SIG-M5 treated with dmso at 0.1 percent for 504 hours (cell line): ENCODE measurements around the gene ELP5.
A peak's percentile ranks its signal among the peaks of the same experiment; 100 is the strongest.

ENCODE experiments used
- DNase-seq: peaks from one replicate; lab custom pipeline; 2025; ENCODE audit not compliant: unreplicated experiment; lab: John Stamatoyannopoulos, UW

ELP5 gene, protein sequence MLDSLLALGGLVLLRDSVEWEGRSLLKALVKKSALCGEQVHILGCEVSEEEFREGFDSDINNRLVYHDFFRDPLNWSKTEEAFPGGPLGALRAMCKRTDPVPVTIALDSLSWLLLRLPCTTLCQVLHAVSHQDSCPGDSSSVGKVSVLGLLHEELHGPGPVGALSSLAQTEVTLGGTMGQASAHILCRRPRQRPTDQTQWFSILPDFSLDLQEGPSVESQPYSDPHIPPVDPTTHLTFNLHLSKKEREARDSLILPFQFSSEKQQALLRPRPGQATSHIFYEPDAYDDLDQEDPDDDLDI

DNA sequence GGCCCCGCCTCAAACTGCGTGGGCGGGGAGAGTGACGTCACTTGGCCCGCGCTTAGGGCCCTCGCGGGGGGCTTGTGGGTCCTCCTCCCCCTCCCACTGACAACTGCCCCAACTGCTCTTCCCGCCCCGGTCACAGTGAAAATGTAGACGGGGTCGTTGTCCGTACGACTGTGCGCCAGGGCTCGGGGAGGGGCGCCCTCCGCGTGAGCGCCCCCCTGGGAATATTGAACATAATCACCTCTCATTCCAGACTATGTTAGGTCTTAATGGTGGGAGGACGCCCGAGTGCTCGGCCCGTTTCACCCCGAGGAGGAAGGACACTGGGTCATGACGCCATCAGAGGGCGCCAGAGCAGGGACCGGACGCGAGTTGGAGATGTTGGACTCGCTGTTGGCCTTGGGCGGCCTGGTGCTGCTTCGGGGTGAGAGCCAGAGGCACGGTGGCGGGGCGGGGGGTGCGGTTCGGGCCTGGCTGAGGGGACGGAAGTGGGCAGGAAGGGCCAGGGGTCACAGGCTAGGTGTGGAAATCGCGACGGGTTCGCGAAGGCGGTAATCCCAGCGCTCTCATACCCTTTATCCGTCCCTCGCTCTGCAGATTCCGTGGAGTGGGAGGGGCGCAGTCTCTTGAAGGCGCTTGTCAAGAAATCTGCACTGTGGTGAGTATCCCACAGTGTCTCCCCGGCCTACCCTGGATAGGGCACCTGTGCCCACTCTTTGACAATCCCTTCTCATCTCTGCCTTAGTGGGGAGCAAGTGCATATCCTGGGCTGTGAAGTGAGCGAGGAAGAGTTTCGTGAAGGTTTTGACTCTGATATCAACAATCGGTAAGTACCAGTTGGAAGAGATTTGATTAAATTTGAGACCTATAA is at the start of gene ELP5:
Gene ELP5, plus strand, starts transcription at position 40 of the 868 bp plus-strand sequence. Its CDS starts 336 bp downstream, at position 376.
- peak; percentile 86 for DNase-seq

DNA sequence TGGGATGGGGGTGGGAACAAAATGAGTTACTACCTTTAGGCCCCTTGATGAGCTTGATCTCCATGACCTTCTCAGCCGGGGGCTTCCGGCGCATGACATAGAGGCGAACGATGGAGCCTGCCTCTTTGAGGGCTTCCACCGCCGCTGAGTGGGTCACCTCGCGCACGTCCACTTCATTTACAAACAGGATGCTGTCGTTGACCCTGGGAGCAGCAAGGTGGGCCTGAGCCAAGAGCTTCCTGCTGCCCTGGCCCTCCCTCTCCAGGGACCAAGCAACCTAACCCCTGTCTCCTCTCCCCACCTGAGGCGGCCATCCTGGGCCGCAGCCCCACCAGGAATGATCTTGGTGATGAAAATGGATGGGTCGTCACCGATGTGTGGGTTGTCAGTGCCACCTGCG is 48.6 kb upstream of the ELP5 start:
- DNase-seq: no peak

DNA sequence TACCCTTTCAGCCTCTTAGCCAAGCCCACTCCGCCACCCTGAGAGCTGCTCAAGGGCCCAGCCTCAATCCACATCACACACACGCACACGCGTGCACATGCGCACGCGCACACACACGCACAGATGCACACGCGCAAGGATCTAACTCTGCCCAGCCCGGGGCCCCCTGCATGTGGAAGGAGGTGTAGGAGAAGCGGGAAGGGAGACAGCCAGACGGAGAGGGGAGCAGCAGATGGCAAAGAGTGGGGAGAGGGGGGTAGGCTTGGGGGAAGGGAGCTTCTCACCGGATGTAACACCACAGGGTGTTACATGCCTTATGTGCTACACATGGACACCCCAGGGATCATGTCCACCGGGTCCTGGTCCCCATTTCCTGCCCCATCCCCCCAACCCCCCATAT is 47.7 kb upstream of the ELP5 start:
- no peak for DNase-seq

DNA sequence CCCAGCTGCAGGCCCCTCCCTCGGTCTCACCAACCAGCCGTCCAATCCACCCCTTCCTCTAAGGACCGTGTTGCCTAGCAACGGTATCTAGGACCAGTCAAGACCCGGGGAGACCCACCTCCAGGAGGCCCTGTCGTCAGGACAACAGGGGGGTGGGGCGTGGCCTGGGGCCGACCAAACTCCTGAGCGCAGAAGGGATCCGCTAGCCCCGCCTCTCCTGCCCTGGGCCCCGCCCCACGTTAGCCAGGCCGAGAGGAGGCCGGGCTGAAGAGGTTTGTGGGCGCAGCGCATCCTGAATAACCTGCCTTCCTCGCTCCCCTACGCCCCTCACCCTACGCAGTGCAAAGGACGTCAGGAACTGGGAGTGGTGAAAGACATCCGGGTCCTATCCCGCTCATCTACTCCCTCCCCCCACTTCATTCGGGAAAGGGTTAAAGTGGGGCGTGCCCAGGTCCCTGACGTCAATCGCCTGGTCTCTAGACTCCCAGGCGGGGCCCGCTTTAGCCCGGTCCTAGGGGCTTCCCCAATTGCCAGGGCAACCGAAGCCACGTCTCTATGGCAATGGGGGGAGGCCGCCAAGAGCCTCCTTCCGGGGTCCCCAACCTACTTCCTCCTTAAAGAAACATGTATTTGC is 47.1 kb upstream of the ELP5 start:
- peak; percentile 63 for DNase-seq

DNA sequence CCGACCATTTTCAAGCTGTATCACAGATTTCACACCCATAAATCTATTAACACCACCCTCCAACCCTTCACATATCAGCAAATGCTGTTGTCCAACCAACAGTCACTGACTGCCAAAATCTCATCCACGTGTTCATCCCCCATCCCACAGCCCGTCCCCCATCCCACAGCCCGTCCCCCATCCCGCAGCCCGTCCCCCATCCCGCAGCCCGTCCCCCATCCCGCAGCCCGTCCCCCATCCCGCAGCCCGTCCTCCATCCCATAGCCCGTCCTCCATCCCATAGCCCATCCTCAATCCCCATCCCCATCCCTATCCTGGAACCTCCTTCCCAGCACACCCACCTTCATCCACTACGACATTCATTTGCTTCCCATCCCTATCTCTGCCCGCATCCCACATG is 46.5 kb upstream of the ELP5 start:
- no peak for DNase-seq

DNA sequence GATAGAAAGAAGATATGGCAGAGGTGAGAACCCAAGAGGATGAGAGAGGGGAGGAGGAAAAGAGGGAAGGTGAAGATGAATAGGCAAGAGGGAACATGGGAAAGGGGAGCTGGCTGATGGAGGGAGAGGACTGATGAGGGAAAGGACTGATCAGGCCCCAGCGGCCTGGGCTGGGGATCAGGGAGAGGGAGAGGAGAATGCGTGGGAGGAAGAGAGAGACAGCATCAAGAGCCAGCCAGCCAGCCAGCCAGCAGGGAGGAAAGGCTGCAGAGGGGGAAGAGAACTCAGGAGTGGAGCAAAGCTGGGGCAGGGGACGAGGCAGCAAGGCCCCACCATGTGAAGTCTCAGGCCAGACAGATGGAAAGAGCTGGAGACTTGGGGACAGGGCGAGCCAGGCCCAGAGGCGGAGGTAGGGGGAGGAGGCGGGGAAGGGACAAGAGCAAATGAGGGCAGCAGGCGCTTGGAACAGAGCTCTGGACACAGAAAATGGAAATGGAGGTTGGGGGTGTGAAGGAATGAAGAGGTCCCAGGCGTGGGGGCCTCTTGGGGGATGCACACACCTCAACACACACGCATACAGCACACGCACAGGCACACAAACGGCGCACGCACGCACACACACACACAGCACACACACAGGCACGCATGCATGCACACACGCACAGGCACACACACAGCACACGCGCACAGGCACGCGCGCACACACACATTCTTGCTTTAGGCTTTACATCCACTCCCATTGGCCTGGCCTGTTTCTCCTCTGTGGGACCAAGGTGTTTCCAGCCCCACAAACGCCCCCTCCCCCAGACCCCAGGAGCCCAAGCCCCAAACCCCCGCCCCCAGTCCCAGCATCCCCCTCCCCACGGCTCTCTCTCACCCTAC is 44.7 kb upstream of the ELP5 start:
- DNase-seq: no peak

DNA sequence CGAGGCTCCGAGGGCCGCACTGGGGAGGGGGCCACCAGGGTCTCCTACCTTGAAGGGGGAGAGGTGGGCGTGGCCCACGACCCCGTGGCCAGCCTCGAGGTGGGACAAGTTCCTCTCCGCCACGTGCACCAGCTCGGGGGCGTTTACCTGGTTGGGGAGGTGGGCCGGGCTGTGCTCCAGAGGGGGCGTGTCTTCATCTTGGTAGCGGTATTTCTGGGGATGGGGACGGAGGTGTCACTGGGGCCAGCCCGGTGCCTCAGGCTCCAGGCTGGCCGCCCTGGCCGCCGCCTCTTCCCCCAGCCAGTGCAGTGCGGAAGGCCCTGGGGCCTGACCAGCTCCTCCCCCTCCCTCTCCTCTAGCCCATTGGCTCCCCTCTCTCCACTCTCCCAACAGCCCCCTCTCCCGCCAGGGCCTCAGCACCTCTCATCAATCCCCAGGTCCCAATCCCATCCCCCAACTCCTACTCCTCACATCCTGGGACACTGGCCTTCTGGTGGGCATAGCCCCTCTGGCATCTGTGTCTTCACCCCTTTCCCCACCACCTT is 43.9 kb upstream of the ELP5 start:
- no peak for DNase-seq

DNA sequence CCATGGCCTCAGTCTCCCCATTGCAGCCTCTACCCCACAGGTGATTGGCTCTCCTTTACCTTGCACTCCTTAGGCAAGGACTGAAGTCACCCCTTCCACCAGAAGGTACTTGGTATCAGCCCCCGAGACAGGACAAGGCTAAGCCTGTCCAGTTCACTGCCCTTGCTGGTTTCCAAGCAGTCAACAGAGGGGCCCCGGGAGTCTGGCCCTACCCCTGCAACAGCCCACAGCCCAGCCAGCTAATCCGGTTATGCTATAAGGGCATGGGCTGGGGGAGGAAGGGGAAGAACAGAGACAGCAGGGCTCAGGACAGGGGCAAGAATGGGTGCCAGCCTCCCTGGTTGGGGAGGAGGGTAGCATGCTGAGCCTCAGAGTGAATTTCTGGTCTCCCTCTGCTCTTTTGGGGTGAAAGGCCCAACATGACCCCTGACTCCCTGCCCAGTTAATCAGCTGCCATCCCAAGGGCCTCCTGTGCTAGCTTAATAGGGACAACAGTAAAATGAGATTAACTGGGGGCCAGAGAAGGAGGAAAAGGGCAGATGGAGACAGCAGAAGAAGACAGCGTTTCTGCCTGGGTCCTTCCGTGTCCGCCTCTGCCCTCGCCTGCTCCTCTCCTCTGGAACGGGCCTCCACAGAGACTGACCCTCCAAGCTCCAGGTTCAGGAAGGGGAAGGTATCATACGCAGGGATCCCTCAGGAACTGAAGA is 43.1 kb upstream of the ELP5 start:
- DNase-seq: no peak

DNA sequence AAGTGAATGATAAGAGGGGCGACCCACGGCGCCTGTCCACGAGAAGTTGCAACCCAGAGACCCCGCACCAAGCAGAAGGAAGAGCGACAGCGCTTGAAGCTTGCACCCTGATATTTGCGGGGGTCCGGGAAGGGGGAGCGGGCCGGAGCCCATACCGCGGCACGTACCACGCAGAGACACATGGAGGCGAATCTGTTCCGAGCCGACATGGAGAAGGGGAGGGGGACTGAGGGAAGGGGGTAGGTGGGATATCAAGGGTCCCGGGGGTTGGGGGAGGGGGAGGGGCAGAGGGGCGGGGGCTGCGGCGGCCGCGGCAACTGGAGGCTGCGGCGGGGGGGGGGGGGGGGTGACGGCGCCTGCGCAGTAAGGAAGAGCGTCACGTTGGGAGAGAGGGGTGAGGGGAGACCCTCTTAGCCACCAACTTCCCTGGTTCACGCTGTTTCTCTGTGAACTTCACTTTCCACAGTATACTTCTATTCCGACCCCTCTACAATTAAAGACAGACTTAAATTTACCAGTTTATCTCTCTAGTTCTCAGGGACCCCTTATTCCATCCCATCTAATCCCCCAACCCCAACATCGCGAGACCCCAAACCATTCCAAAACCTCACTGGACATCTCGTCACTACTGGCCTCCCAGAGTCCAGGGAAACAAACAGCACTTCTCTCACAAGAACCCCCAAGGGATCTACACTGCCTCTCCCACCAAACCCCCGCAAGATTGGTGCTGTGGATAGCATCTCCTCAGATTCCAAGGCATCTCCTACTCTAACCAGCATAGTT is 40.3 kb upstream of the ELP5 start:
- DNase-seq: no peak

DNA sequence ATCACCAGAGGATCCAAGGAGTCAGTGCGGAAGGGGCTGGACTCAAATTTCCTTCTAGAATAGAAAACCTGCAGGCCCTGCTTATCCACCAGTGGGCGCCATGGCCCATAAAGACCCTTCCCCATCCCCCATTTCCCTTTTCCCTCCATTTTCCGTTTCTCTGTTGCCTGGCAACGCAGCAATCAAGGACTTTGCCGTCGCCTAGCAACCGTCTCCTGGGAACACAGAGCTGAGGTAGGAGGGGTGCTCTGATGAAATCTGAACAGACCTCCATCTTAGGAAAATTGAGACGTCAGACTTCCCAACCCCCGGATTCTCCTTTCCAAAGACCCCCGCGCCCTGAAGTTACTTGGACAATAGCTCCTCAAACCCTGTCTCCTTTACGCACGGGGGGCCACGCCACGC is 38.1 kb upstream of the ELP5 start:
- peak; percentile 82 for DNase-seq

DNA sequence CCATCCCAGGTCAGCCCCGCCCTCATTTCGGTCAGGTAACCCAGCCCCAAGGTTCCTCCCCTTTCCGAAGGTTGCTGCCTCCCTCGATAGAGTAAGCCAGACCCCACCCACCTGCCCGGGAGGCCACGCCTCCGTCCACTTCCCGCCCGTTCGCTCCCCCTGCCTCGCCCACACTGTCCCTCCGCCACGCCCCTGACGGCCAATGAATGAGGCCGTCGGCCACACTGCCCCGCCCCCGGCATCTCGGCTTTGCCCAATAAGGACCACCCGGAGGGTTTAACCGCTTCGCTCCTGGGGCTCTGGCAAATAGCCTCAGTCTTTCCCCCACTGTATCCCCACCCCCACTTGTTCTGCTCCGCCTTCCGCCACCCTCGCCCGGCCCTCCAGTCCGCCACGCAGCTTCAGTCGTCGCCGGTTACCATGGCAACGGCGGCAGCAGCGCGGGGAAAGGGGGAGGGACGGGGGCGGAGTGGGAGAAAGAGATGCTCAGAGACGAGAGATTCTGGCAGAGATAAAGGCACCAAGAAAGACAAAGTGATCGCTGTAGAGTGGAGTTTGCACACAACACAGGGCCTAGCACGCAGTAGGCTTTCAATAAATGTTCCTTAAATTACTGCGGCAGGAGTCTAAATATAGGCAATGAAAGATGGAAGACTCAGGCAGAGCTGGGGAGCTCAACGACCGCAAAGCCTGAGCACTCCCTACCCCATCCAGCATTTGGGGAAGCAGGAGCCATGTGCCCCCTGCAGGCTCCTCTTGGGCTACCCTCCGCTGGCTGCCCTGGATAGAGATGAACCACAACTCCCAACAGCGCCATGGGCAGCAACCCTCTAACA is 37.5 kb upstream of the ELP5 start:
- peak; percentile 95 for DNase-seq

DNA sequence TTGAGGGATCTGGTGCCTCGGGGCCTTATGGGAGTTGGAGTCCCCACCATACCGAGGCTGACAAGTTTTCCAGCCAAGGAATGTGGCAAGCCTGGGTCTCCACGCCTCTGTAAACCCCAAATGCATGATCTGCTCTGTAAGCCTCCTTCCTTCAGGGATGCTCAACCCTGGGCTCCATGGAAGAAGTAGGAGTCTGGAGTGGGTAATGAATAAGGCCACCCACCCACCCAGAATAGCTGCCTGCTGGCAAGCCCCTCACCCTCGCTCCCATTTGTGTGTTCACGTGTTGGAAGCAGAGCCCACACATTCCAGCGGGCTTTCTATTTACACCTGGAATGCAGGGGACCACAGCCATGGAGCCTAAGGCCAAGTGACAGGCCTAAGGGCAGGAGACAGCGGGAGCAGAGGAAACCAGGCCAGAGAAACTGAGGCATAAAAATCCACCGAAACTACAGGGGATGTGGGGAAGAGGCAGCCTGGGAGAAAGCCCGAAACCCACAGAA is 36.8 kb upstream of the ELP5 start:
- no peak for DNase-seq

DNA sequence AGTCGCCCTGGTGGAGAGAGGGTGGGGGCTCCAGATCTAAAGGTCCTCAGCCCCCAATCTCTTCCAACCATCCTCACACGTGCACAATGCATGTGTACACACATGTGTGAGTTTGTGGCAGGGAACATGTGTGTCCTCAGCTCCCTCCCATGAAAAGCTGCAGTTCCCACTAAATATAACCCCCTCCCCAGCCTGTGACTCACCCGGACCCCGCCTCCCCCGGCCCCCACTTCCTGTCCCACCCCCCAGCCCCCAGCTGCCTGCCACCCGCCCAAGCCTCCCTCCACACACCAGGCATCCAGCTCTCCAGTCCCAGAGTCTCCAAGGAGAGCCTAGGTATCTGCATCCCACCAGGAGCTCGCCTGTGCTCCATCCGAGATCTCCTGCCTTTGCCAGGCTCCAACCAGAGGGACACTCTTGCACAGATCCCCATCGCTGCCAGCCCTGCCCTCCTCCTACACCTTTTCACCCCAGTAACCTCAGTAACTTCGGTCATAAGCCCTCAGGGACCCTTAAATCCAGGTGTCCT is 36.3 kb upstream of the ELP5 start:
- no peak for DNase-seq

DNA sequence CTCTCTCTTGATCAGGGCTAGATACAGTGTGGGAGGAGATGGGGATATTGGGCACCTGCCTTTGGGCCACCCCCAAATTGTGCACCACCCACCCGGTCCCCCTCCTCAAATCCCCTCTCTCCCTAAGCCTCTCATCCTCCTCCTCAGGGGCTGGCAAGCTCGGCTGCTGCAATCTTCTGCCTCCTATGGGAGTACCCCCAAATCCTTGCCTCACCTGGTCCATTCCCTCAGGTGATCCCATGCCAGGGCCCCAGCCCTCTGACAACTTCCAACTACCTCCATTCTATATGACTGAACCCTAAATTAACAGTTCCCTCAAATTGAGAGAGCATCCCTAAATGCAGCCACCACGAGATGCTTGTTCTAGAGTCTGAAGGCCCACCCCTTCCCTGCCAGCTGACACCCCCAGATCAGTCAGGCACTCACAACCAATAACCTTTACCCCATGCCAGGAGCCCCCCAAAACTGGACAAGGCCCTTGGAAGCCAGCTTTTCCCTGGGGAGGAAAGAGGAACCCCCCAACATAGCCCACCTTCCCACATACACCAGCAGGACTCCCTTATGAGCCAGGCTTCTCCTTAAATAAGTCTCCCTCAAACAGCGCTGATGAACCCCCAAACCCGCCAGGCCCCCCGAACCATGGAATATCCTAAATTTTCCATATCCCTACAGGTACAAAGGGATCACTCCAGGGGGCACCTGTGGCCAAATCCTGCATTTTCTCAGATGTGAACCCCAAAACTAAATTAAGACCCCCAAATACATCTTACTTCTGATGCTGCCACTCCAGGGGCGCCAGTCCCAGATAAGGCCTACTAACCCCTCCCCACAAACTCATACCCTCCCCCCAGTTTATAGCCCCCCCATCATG is 35.5 kb upstream of the ELP5 start:
- DNase-seq: no peak

DNA sequence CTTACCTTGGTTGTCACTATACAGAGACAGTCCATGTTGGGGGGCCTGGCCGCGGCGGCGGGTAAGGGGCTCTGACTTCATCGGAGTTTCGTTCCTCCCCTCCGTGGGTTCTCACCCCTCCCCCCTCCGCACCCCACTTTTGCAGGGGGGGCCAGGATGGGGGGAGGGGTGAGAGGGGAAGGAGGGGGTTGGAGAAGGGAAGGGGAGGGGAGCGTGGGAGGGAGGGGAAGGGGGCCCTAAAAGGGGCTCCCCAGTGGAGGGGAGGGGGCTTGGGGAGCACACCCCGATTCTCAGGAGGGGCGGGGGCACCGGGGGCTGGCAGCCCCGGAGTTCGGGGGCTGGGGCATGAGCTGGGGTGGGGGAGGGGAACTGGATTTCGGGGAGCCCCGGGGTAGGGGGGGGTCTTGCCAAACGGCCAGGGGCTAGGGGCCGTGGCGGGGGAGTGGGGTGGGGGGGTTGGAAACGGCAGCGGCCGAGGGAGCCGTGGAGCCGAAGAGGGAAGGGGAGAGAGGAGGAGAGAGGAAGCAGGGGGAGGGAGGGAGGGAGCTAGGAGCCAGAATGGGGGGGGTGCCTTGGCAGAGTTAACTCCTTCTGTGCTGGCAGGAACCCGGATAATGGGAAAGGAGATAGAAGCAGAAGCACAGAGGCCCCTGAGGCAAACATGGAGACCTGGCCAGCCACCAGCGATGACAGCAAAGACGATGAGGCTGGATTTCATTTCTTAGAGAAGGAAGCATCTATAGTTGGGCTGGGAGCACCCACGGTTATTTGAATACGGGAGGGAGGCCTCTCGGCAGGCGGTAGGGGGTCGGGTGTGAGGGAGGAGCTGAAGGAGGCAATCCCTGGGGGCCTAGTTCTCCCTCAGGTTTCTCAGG is 34.7 kb upstream of the ELP5 start:
- DNase-seq: peak; percentile 48

DNA sequence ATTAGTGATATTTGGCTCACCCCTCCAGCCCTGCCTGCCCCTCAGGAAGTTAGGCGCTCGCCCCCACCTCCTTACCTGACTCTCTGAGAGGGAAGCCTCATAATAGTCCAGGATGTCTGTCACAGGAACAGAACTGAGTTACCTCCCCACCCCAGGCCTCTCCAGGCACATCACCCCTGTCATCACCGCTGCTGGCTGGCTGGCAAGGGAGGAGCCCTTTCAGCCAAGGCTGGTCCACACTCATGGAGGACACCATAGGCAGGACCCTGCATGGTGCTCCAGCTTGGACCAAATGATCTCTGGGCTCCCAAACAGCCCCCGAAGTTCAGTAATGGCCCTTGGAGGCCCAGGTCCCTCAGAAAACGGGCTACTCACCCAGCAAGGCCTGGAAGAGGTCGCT is 33.8 kb upstream of the ELP5 start:
- DNase-seq: no peak
